Endothelial cell of coronary artery (primary cell): ENCODE data around the gene TGIF1. TPM values are rescaled to one million over a fixed set of nuclear protein-coding genes. Genes with fewer than 3 reads are reported as not detected.

Experiments used
- total RNA-seq: library from RNA; depleted of rRNA; stranded (reverse); fragments of >200 nt; gene quantifications from 2 replicates; pipeline ENCODE4 v1.2.3, GENCODE V29; 2014

TGIF1 gene
- total RNA-seq = 83.3 and 123 TPM in 2 replicates

GRCh38 chr18:3450012-3450798 is at the start of gene TGIF1:
Gene TGIF1 (plus strand): TSS chr18:3450172. CDS start chr18:3450490, 318 bp downstream.

Other genes with a start within 250 kb of the TGIF1 start
- gene MYOM1, start 230.2 kb upstream of the TGIF1 start, total RNA-seq = 0.18 and 0.66 TPM in 2 replicates
- gene MYL12A, start 202.4 kb upstream of the TGIF1 start, total RNA-seq = 1,310 and 1,573 TPM in 2 replicates
- 686 and 716 TPM in 2 replicates for gene MYL12B, start 188.0 kb upstream of the TGIF1 start, total RNA-seq